GM12892 (cell line): Measurements from ENCODE around the gene PHOSPHO2.
"Not testable (repeated sequence)": the region's sequence is repeated elsewhere in the genome, so short reads cannot be mapped to it uniquely, and the experiment has no call there.

Experiments
- DNase-seq: peaks from one replicate; pipeline ENCODE4 v3.0.0; 2011; ENCODE audit not compliant: insufficient read length
- FAIRE-seq: peaks from 2 replicates; lab custom pipeline; 2011; peaks lifted over from hg19 to GRCh38; lab: Jason Lieb, UNC
- POLR2A ChIP-seq: IDR thresholded peaks from 2 replicates; pipeline ENCODE4 v1.6.1; 2011; ENCODE audit warnings: low read depth, low read length, control low read depth
- POLR2AphosphoS5 ChIP-seq: IDR thresholded peaks from 2 replicates; pipeline ENCODE4 v1.6.1; 2011; ENCODE audit warnings: low read depth, low read length, control low read depth
- TAF1 ChIP-seq: IDR thresholded peaks from 2 replicates; pipeline ENCODE4 v1.6.1; 2011; ENCODE audit warnings: low read depth, mild to moderate bottlenecking, control low read depth, low read length, borderline replicate concordance

Gene PHOSPHO2

GRCh38 chr2:169667583-169667982 lies 26.7 kb upstream of the PHOSPHO2 start:
- FAIRE-seq, result no peak
- no peak for TF ChIP-seq TAF1
- DNase-seq, result no peak

- TF ChIP-seq POLR2A (no peak), POLR2AphosphoS5 (no peak), TAF1 (no peak)
- FAIRE-seq, result no peak
- DNase-seq, result no peak
Measured at GRCh38 chr2:169670215-169670651, 24.0 kb upstream of the PHOSPHO2 start.

- no peak for TF ChIP-seq POLR2A
- TF ChIP-seq POLR2AphosphoS5, result no peak
- TF ChIP-seq TAF1, result no peak
- no peak for FAIRE-seq
- no peak for DNase-seq
Measured at GRCh38 chr2:169670937-169671336, 23.3 kb upstream of the PHOSPHO2 start.

GRCh38 chr2:169672406-169672805 lies 21.9 kb upstream of the PHOSPHO2 start:
- FAIRE-seq (no peak), DNase-seq (no peak)
- TF ChIP-seq POLR2A (no peak), TAF1 (no peak), POLR2AphosphoS5 (no peak)

GRCh38 chr2:169673106-169673505 lies 21.2 kb upstream of the PHOSPHO2 start:
- TF ChIP-seq TAF1, result no peak
- TF ChIP-seq POLR2AphosphoS5, result no peak
- TF ChIP-seq POLR2A, result no peak
- FAIRE-seq (no peak), DNase-seq (no peak)

GRCh38 chr2:169673921-169674320 lies 20.3 kb upstream of the PHOSPHO2 start:
- DNase-seq (no peak), FAIRE-seq (no peak)
- TF ChIP-seq POLR2AphosphoS5 (no peak), POLR2A (no peak), TAF1 (no peak)

GRCh38 chr2:169676357-169676756 lies 17.9 kb upstream of the PHOSPHO2 start:
- DNase-seq, result no peak
- TF ChIP-seq TAF1 (no peak), POLR2AphosphoS5 (no peak), POLR2A (no peak)
- FAIRE-seq, result no peak

- TF ChIP-seq POLR2AphosphoS5, result no peak
- TF ChIP-seq TAF1, result no peak
- no peak for TF ChIP-seq POLR2A
- FAIRE-seq (no peak), DNase-seq (no peak)
Measured at GRCh38 chr2:169676850-169677249, 17.4 kb upstream of the PHOSPHO2 start.

- DNase-seq (no peak), FAIRE-seq (no peak)
- TF ChIP-seq POLR2A, result no peak
- no peak for TF ChIP-seq POLR2AphosphoS5
- TF ChIP-seq TAF1, result no peak
Measured at GRCh38 chr2:169683054-169683424, 11.2 kb upstream of the PHOSPHO2 start.

GRCh38 chr2:169683425-169684134 lies 10.7 kb upstream of the PHOSPHO2 start:
- DNase-seq (no peak), FAIRE-seq (no peak)
- TF ChIP-seq POLR2AphosphoS5 (no peak), POLR2A (no peak), TAF1 (no peak)

- no peak for DNase-seq
- FAIRE-seq, result no peak
- TF ChIP-seq TAF1 (no peak), POLR2AphosphoS5 (no peak)
Measured at GRCh38 chr2:169684135-169684565, 10.1 kb upstream of the PHOSPHO2 start.

- not testable (repeated sequence) for FAIRE-seq, DNase-seq
Measured at GRCh38 chr2:169684712-169685111, 9.6 kb upstream of the PHOSPHO2 start.

- DNase-seq, FAIRE-seq: not testable (repeated sequence)
Measured at GRCh38 chr2:169686825-169687224, 7.4 kb upstream of the PHOSPHO2 start.

- DNase-seq, FAIRE-seq: not testable (repeated sequence)
Measured at GRCh38 chr2:169687943-169688342, 6.3 kb upstream of the PHOSPHO2 start.
